ENCODE results near the gene RIT2. TPM values are rescaled to one million over a fixed set of nuclear protein-coding genes. Genes with fewer than 3 reads are reported as not detected.

Gene RIT2
- polyA plus RNA-seq, 1 experiment = not detected

GRCh38 chr18:42891705-42892104, 223.8 kb downstream of the RIT2 start:
- ChIA-PET CTCF (no interaction called here), POLR2A (no interaction called here)
- DNase-seq (ENCODE audit: low read depth, low spot score) = no peak

GRCh38 chr18:42883169-42883568, 232.3 kb downstream of the RIT2 start:
- Histone ChIP-seq H3K27ac (ENCODE audit: low read depth, low read length) (no peak overlapping the region), H3K4me3 (ENCODE audit: low read depth, low read length) (no peak overlapping the region), H3K9me3 (ENCODE audit: control insufficient read depth, insufficient read depth, low read length) (no peaks in the 10 kb centered on the region), H3K27me3 (ENCODE audit: control insufficient read depth, insufficient read depth, low read length) (no peaks in the 10 kb centered on the region)
- DNase-seq (ENCODE audit: low read depth, low spot score) = no peak
- ChIA-PET POLR2A (no interaction called here), CTCF (no interaction called here)
- TF ChIP-seq CTCF (IDR thresholded peaks at IDR 0.05; ENCODE audit: low read depth, low read length) = no peak

More at GRCh38 chr18:42891705-42892104, 223.8 kb downstream of the RIT2 start:
- no peak overlapping the region for H3K27ac ChIP-seq (ENCODE audit: low read depth, low read length)
- H3K27me3 ChIP-seq (ENCODE audit: control insufficient read depth, insufficient read depth, low read length) = no peaks in the 10 kb centered on the region
- TF ChIP-seq CTCF (IDR thresholded peaks at IDR 0.05; ENCODE audit: low read depth, low read length) = no peak
- H3K9me3 ChIP-seq (ENCODE audit: control insufficient read depth, insufficient read depth, low read length) = no peaks in the 10 kb centered on the region
- no peak overlapping the region for H3K4me3 ChIP-seq (ENCODE audit: low read depth, low read length)

GRCh38 chr18:42882122-42882521, 233.4 kb downstream of the RIT2 start:
- CTCF ChIA-PET = interaction anchor here (0.6 kb wide), 1 partner anchor 1424 kb away, joined by 3 read pairs; no protein-coding TSS in a partner anchor
- POLR2A ChIA-PET = no interaction called here
- DNase-seq (ENCODE audit: low read depth, low spot score) = no peak
- Histone ChIP-seq H3K27ac (ENCODE audit: low read depth, low read length) (no peak overlapping the region), H3K9me3 (ENCODE audit: control insufficient read depth, insufficient read depth, low read length) (no peaks in the 10 kb centered on the region), H3K4me3 (ENCODE audit: low read depth, low read length) (no peak overlapping the region), H3K27me3 (ENCODE audit: control insufficient read depth, insufficient read depth, low read length) (no peaks in the 10 kb centered on the region)
- TF ChIP-seq CTCF (IDR thresholded peaks at IDR 0.05; ENCODE audit: low read depth, low read length) = no peak

- CTCF ChIA-PET = no interaction called here
- Histone ChIP-seq H3K27me3 (ENCODE audit: control insufficient read depth, insufficient read depth, low read length) (no peaks in the 10 kb centered on the region), H3K27ac (ENCODE audit: low read depth, low read length) (no peak overlapping the region), H3K9me3 (ENCODE audit: control insufficient read depth, insufficient read depth, low read length) (peaks cover 3% of the 10 kb centered on the region; the same call in 1 of the 2 replicates), H3K4me3 (ENCODE audit: low read depth, low read length) (no peak overlapping the region)
- POLR2A ChIA-PET = no interaction called here
- TF ChIP-seq CTCF (IDR thresholded peaks at IDR 0.05; ENCODE audit: low read depth, low read length) = no peak
- DNase-seq (ENCODE audit: low read depth, low spot score) = no peak
These were observed 242.6 kb downstream of the RIT2 start for GRCh38 chr18:42872838-42873237.

GRCh38 chr18:42864876-42865275, 250.6 kb downstream of the RIT2 start:
- Histone ChIP-seq H3K27me3 (ENCODE audit: control insufficient read depth, insufficient read depth, low read length) (no peaks in the 10 kb centered on the region), H3K9me3 (ENCODE audit: control insufficient read depth, insufficient read depth, low read length) (0 out of 2 replicates have a peak, but pooled peaks cover 7% of the 10 kb centered on the region), H3K27ac (ENCODE audit: low read depth, low read length) (no peak overlapping the region), H3K4me3 (ENCODE audit: low read depth, low read length) (no peak overlapping the region)
- POLR2A ChIA-PET = no interaction called here
- CTCF ChIA-PET = no interaction called here
- TF ChIP-seq CTCF (IDR thresholded peaks at IDR 0.05; ENCODE audit: low read depth, low read length) = no peak
- no peak for DNase-seq (ENCODE audit: low read depth, low spot score)

Data from AG04450 (cell line).